GM23338 (cell line): ENCODE results near the gene ZNF275.

Experiments used
- ZNF114 ChIP-seq: fragments of 250-450 bp; sonication (Bioruptor Pico); IDR thresholded peaks from 2 replicates; pipeline ENCODE4 v1.5.0; 2020; ENCODE audit warnings: mild to moderate bottlenecking, moderate library complexity
- TF ChIP-seq, protein P1 (sequence below), 2 experiments: fragments of 200-600 bp in 1 of 2; sonication (generic) in 1 of 2; conservative IDR thresholded peaks; 2 replicates each; pipeline versions ENCODE4 v1.5.1 to v1.6.1; 2016 to 2017; ENCODE audit warnings: antibody characterized with exemption in 2 of 2, low read depth in 2 of 2, mild to moderate bottlenecking in 2 of 2, moderate library complexity in 1 of 2
- TF ChIP-seq, protein P2 (sequence below): IDR thresholded peaks from one replicate; pipeline ENCODE4 v1.6.1; 2018; ENCODE audit warnings: antibody characterized with exemption; ENCODE audit not compliant: unreplicated experiment

DNA sequence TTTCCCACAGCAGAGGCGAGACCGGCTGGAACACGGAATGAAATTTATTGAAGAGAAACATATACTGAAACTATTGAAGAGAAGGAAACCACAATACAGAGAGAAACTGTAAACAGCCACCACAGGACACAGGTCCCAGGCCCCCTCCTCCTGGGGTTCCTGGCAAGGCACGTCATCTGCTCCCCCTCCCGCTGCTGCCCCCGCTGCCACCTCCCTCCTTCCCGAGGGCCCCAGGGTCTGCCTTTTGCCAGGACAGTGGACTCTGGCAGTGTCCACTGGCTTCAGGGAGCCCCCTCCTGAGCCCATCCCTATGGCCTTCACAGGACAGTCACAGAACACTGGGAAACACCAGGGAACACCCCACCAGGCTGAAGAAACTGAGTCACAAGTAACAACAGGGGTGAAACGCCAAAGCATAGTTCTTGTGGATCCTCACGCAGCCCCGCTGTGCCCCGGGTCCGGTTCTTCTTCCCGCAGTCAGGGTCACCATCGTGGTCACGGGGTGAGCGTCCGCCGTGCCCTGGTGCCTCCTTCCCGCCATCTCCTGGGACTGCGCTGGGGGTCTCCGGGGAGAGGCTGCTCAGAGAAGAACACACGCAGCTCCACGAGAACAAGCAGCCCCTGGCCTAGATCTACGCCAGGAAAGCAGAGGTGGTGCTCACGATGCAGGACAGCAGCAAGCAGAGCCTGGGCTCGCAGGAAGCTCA, 61.8 kb downstream of the ZNF275 start:
- TF ChIP-seq, protein P1, sequence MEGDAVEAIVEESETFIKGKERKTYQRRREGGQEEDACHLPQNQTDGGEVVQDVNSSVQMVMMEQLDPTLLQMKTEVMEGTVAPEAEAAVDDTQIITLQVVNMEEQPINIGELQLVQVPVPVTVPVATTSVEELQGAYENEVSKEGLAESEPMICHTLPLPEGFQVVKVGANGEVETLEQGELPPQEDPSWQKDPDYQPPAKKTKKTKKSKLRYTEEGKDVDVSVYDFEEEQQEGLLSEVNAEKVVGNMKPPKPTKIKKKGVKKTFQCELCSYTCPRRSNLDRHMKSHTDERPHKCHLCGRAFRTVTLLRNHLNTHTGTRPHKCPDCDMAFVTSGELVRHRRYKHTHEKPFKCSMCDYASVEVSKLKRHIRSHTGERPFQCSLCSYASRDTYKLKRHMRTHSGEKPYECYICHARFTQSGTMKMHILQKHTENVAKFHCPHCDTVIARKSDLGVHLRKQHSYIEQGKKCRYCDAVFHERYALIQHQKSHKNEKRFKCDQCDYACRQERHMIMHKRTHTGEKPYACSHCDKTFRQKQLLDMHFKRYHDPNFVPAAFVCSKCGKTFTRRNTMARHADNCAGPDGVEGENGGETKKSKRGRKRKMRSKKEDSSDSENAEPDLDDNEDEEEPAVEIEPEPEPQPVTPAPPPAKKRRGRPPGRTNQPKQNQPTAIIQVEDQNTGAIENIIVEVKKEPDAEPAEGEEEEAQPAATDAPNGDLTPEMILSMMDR (conservative IDR thresholded peaks at IDR 0.05; ENCODE audit: low read depth in 2 of 2), result no peak
- TF ChIP-seq, protein P2, sequence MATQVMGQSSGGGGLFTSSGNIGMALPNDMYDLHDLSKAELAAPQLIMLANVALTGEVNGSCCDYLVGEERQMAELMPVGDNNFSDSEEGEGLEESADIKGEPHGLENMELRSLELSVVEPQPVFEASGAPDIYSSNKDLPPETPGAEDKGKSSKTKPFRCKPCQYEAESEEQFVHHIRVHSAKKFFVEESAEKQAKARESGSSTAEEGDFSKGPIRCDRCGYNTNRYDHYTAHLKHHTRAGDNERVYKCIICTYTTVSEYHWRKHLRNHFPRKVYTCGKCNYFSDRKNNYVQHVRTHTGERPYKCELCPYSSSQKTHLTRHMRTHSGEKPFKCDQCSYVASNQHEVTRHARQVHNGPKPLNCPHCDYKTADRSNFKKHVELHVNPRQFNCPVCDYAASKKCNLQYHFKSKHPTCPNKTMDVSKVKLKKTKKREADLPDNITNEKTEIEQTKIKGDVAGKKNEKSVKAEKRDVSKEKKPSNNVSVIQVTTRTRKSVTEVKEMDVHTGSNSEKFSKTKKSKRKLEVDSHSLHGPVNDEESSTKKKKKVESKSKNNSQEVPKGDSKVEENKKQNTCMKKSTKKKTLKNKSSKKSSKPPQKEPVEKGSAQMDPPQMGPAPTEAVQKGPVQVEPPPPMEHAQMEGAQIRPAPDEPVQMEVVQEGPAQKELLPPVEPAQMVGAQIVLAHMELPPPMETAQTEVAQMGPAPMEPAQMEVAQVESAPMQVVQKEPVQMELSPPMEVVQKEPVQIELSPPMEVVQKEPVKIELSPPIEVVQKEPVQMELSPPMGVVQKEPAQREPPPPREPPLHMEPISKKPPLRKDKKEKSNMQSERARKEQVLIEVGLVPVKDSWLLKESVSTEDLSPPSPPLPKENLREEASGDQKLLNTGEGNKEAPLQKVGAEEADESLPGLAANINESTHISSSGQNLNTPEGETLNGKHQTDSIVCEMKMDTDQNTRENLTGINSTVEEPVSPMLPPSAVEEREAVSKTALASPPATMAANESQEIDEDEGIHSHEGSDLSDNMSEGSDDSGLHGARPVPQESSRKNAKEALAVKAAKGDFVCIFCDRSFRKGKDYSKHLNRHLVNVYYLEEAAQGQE, result no peak
- TF ChIP-seq ZNF114, result no peak
